ENCODE results near the gene DHX34. TPM values are rescaled to one million over a fixed set of nuclear protein-coding genes. Genes with fewer than 3 reads are reported as not detected.

The DHX34 gene
- total and polyA plus RNA-seq, 4 donors, result 1.5 to 14.6 (median 9.6) TPM

DNA sequence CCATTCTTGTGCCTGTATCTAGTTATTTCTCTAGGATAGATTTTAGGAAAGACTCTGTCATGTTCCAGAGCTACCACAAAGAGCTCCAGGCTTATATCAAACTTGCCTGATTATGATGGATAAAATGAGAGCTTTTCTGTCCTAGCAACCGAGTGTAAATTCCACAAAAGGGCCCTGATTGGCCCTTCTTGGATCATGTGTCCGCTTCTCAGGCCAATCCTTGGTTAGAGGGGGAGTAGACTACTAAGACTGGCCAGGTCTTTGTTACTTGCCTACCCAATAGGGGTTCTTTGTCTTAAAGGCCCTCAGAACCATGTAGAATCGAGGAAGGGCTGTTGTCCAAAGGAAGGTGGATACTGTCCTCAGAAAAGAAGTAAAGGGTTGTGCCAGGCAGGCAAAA is 2.4 kb downstream of the DHX34 start:
- Histone ChIP-seq H3K36me3 (ENCODE audit: control insufficient read depth in 1 of 2, insufficient read depth in 2 of 2, low read length in 1 of 2) (peaks cover 0 to 3% of the 10 kb centered on the region in 2 donors), H3K27me3 (ENCODE audit: control insufficient read depth in 1 of 2, insufficient read depth in 2 of 2, low read length in 1 of 2) (no peaks in the 10 kb centered on the region), H3K4me1 (ENCODE audit: control insufficient read depth in 1 of 2, insufficient read depth in 2 of 2, low read length in 2 of 2) (no peaks in the 10 kb centered on the region), H3K4me3 (ENCODE audit: low read length in 2 of 2) (no peak overlapping the region), H3K27ac (ENCODE audit: low read depth in 1 of 2, low read length in 2 of 2) (no peak overlapping the region), H3K9me3 (ENCODE audit: control insufficient read depth, low read length) (no peaks in the 10 kb centered on the region)
- intact Hi-C loops (cut with DNase I), result no loop called here
- no peak for DNase-seq
- 77 to 79% methylated on average over 3 of the region's 3 CpGs for WGBS, 2 donors
- ATAC-seq (ENCODE audit: low FRiP score), result no peak

GRCh38 chr19:47352095-47352494 is 3.0 kb downstream of the DHX34 start:
- no peaks in the 10 kb centered on the region for H3K9me3 ChIP-seq (ENCODE audit: control insufficient read depth, low read length)
- intact Hi-C loops (cut with DNase I), result no loop called here
- H3K36me3 ChIP-seq (ENCODE audit: control insufficient read depth in 1 of 2, insufficient read depth in 2 of 2, low read length in 1 of 2), result peaks cover 0 to 3% of the 10 kb centered on the region in 2 donors
- no peaks in the 10 kb centered on the region for H3K27me3 ChIP-seq (ENCODE audit: control insufficient read depth in 1 of 2, insufficient read depth in 2 of 2, low read length in 1 of 2)
- no peaks in the 10 kb centered on the region for H3K4me1 ChIP-seq (ENCODE audit: control insufficient read depth in 1 of 2, insufficient read depth in 2 of 2, low read length in 2 of 2)
- no peak for ATAC-seq (ENCODE audit: low FRiP score)
- no peak overlapping the region for H3K27ac ChIP-seq (ENCODE audit: low read depth in 1 of 2, low read length in 2 of 2)
- 57 to 59% methylated on average over 2 of the region's 2 CpGs for WGBS, 2 donors
- no peak for DNase-seq
- H3K4me3 ChIP-seq (ENCODE audit: low read length in 2 of 2), result no peak overlapping the region

DNA sequence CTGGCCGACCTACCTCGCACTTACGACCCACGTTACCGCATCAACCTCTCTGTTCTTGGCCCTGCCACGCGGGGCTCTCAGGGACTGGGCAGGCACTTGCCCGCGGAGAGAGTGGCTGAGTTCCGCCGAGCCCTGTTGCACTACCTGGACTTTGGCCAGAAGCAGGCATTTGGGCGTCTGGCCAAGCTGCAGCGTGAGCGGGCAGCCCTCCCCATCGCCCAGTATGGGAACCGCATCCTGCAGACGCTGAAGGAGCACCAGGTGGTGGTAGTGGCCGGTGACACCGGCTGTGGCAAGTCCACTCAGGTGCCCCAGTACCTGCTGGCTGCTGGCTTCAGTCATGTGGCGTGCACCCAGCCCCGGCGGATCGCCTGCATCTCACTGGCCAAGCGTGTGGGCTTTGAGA is 4.2 kb downstream of the DHX34 start:
- Histone ChIP-seq H3K4me1 (ENCODE audit: control insufficient read depth in 1 of 2, insufficient read depth in 2 of 2, low read length in 2 of 2) (no peaks in the 10 kb centered on the region), H3K36me3 (ENCODE audit: control insufficient read depth in 1 of 2, insufficient read depth in 2 of 2, low read length in 1 of 2) (peaks cover 0 to 6% of the 10 kb centered on the region in 2 donors), H3K27ac (ENCODE audit: low read depth in 1 of 2, low read length in 2 of 2) (no peak overlapping the region), H3K9me3 (ENCODE audit: control insufficient read depth, low read length) (no peaks in the 10 kb centered on the region), H3K27me3 (ENCODE audit: control insufficient read depth in 1 of 2, insufficient read depth in 2 of 2, low read length in 1 of 2) (no peaks in the 10 kb centered on the region), H3K4me3 (ENCODE audit: low read length in 2 of 2) (no peak overlapping the region)
- intact Hi-C loops (cut with DNase I), result no loop called here
- no peak for ATAC-seq (ENCODE audit: low FRiP score)
- 77 to 78% methylated on average over 24 of the region's 24 CpGs for WGBS, 2 donors
- no peak for DNase-seq

- DNase-seq (no peak), ATAC-seq (ENCODE audit: low FRiP score) (no peak)
- WGBS, 2 donors, result 98 to 99% methylated on average over 6 of the region's 6 CpGs
- Histone ChIP-seq H3K9me3 (ENCODE audit: control insufficient read depth, low read length) (no peaks in the 10 kb centered on the region), H3K4me1 (ENCODE audit: control insufficient read depth in 1 of 2, insufficient read depth in 2 of 2, low read length in 2 of 2) (no peaks in the 10 kb centered on the region), H3K27ac (ENCODE audit: low read depth in 1 of 2, low read length in 2 of 2) (no peak overlapping the region), H3K4me3 (ENCODE audit: low read length in 2 of 2) (no peak overlapping the region), H3K27me3 (ENCODE audit: control insufficient read depth in 1 of 2, insufficient read depth in 2 of 2, low read length in 1 of 2) (no peaks in the 10 kb centered on the region), H3K36me3 (ENCODE audit: control insufficient read depth in 1 of 2, insufficient read depth in 2 of 2, low read length in 1 of 2) (peaks cover 0 to 10% of the 10 kb centered on the region in 2 donors)
- intact Hi-C loops (cut with DNase I), result no loop called here
Measured at GRCh38 chr19:47356900-47357299, 7.8 kb downstream of the DHX34 start.

DNA sequence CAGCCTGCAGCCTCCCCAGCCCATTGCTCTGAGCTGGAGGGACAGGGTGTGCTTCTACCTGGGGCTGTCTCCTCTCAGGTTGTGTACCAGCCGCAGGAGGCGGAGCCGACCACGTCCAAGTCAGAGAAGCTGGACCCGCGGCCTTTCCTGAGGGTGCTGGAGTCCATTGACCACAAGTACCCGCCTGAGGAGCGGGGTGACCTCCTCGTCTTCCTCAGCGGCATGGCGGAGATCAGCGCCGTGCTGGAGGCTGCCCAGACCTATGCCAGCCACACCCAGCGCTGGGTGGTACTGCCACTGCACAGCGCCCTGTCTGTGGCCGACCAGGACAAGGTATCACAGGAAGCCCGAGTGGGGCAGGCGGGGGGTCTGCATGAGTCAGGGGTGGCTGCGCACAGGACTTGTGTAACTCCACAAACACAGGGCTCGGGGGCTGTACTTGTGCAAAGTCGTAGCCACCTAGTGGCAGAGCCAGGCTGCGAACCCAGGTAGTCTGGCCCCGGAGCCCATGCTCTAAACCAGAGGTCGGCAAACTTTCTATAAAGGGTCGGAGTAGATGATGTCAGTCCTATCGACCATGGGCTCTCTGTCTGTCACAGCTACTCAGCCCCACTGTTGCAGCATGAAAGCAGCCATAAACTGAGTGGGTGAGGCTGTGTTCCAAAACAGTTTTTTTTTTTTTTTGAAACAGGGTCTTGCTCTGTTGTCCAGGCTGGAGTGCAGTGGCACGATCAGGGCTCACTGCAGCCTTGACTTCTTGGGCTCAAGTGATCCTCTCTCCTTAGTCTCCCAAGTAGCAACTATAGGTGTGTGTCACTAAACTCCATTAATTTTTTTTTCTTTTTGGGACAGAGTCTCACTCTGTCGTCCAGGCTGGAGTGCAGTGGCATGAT is 8.9 kb downstream of the DHX34 start:
- Histone ChIP-seq H3K27ac (ENCODE audit: low read depth in 1 of 2, low read length in 2 of 2) (no peak overlapping the region), H3K4me3 (ENCODE audit: low read length in 2 of 2) (no peak overlapping the region), H3K4me1 (ENCODE audit: control insufficient read depth in 1 of 2, insufficient read depth in 2 of 2, low read length in 2 of 2) (no peaks in the 10 kb centered on the region), H3K9me3 (ENCODE audit: control insufficient read depth, low read length) (no peaks in the 10 kb centered on the region), H3K36me3 (ENCODE audit: control insufficient read depth in 1 of 2, insufficient read depth in 2 of 2, low read length in 1 of 2) (peaks cover 0 to 10% of the 10 kb centered on the region in 2 donors), H3K27me3 (ENCODE audit: control insufficient read depth in 1 of 2, insufficient read depth in 2 of 2, low read length in 1 of 2) (no peaks in the 10 kb centered on the region)
- intact Hi-C loops (cut with DNase I), result no loop called here
- ATAC-seq (ENCODE audit: low FRiP score), result no peak
- DNase-seq, result no peak
- WGBS, 2 donors, result 95% methylated on average over 25 to 28 of the region's 28 CpGs

- ATAC-seq (ENCODE audit: low FRiP score), result no peak
- H3K4me3 ChIP-seq (ENCODE audit: low read length in 2 of 2), result no peak overlapping the region
- peaks cover 0 to 6% of the 10 kb centered on the region in 2 donors for H3K36me3 ChIP-seq (ENCODE audit: control insufficient read depth in 1 of 2, insufficient read depth in 2 of 2, low read length in 1 of 2)
- H3K4me1 ChIP-seq (ENCODE audit: control insufficient read depth in 1 of 2, insufficient read depth in 2 of 2, low read length in 2 of 2), result no peaks in the 10 kb centered on the region
- no peak overlapping the region for H3K27ac ChIP-seq (ENCODE audit: low read depth in 1 of 2, low read length in 2 of 2)
- intact Hi-C loops (cut with DNase I), result no loop called here
- 79 to 88% methylated on average over 6 of the region's 6 CpGs for WGBS, 2 donors
- no peaks in the 10 kb centered on the region for H3K9me3 ChIP-seq (ENCODE audit: control insufficient read depth, low read length)
- DNase-seq, result no peak
- no peaks in the 10 kb centered on the region for H3K27me3 ChIP-seq (ENCODE audit: control insufficient read depth in 1 of 2, insufficient read depth in 2 of 2, low read length in 1 of 2)
Measured at GRCh38 chr19:47358936-47359335, 9.8 kb downstream of the DHX34 start.

- Histone ChIP-seq H3K9me3 (ENCODE audit: control insufficient read depth, low read length) (no peaks in the 10 kb centered on the region), H3K4me3 (ENCODE audit: low read length in 2 of 2) (no peak overlapping the region), H3K27ac (ENCODE audit: low read depth in 1 of 2, low read length in 2 of 2) (no peak overlapping the region), H3K4me1 (ENCODE audit: control insufficient read depth in 1 of 2, insufficient read depth in 2 of 2, low read length in 2 of 2) (no peaks in the 10 kb centered on the region), H3K27me3 (ENCODE audit: control insufficient read depth in 1 of 2, insufficient read depth in 2 of 2, low read length in 1 of 2) (no peaks in the 10 kb centered on the region), H3K36me3 (ENCODE audit: control insufficient read depth in 1 of 2, insufficient read depth in 2 of 2, low read length in 1 of 2) (peaks cover 0 to 8% of the 10 kb centered on the region in 2 donors)
- ATAC-seq (ENCODE audit: low FRiP score) (no peak), DNase-seq (no peak)
- intact Hi-C loops (cut with DNase I), result no loop called here
- WGBS, 2 donors, result 94 to 95% methylated on average over 21 of the region's 21 CpGs
Measured at GRCh38 chr19:47362321-47362720, 13.2 kb downstream of the DHX34 start.

- DNase-seq, result no peak
- intact Hi-C loops (cut with DNase I), result no loop called here
- H3K4me3 ChIP-seq (ENCODE audit: low read length in 2 of 2), result no peak overlapping the region
- H3K4me1 ChIP-seq (ENCODE audit: control insufficient read depth in 1 of 2, insufficient read depth in 2 of 2, low read length in 2 of 2), result no peaks in the 10 kb centered on the region
- WGBS, 2 donors, result 87% methylated on average over 13 of the region's 13 CpGs
- ATAC-seq (ENCODE audit: low FRiP score), result no peak
- no peaks in the 10 kb centered on the region for H3K27me3 ChIP-seq (ENCODE audit: control insufficient read depth in 1 of 2, insufficient read depth in 2 of 2, low read length in 1 of 2)
- peaks cover 0 to 6% of the 10 kb centered on the region in 2 donors for H3K36me3 ChIP-seq (ENCODE audit: control insufficient read depth in 1 of 2, insufficient read depth in 2 of 2, low read length in 1 of 2)
- no peak overlapping the region for H3K27ac ChIP-seq (ENCODE audit: low read depth in 1 of 2, low read length in 2 of 2)
- H3K9me3 ChIP-seq (ENCODE audit: control insufficient read depth, low read length), result no peaks in the 10 kb centered on the region
Measured at GRCh38 chr19:47363758-47364531, 14.8 kb downstream of the DHX34 start.

Measured in aorta (tissue), 5 donors.